Fibroblast of skin of right biceps (primary cell): ENCODE data around the gene GPR78.

Experiments used
- DNase-seq: peaks from one replicate; pipeline ENCODE4 v3.0.0-alpha.2; 2013

GPR78 gene, protein sequence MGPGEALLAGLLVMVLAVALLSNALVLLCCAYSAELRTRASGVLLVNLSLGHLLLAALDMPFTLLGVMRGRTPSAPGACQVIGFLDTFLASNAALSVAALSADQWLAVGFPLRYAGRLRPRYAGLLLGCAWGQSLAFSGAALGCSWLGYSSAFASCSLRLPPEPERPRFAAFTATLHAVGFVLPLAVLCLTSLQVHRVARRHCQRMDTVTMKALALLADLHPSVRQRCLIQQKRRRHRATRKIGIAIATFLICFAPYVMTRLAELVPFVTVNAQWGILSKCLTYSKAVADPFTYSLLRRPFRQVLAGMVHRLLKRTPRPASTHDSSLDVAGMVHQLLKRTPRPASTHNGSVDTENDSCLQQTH

DNA sequence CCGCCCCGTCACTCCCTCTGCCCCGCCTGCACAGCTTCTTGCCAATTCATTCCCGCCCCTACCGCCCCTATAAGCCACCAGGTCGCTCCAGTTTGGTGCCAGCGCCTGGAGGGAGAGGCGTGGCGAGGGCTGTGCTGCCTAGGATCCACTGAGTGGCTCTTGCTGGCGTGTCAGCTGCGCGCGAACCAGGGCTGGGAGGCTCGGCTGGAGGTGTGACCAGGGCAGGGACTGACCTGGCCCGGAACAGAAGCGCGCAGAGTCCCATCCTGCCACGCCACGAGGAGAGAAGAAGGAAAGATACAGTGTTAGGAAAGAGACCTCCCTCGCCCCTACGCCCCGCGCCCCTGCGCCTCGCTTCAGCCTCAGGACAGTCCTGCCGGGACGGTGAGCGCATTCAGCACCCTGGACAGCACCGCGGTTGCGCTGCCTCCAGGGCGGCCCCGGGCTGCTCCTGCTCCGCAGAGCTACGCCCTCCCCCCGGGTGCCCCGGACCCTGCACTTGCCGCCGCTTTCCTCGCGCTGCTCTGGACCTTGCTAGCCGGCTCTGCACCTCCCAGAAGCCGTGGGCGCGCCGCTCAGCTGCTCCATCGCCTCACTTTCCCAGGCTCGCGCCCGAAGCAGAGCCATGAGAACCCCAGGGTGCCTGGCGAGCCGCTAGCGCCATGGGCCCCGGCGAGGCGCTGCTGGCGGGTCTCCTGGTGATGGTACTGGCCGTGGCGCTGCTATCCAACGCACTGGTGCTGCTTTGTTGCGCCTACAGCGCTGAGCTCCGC is at the start of gene GPR78:
TSS of gene GPR78 (plus strand) at position 72 of the 773 bp plus-strand sequence. CDS start at position 663, 591 bp downstream.
- DNase-seq, result peak; percentile 48

DNA sequence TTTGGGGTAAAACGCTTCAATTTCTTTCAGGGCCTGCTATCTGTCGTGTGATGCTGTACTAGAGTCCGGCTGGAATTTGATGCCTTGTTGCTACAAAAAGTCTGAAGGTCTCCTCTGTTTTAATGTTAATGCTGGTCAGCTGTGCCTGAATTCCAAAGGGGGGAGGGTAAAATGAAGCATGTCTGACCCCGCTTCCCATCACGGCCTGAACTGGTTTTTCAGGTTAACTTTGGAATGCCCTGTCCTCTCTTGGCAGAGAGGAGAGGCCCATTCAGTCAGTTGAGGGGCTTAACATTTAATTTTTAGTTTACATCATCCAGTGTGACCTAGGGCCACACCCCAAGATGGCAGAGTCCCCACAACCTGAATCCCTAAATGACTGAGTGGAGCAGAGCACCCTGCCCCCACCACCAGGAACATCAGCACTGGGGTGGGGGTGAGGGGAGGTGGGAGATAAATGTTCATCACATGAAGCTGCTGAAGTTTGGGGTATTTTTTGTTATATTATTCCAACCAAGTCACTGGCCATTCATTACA is 47.9 kb upstream of the GPR78 start:
- DNase-seq, result no peak

DNA sequence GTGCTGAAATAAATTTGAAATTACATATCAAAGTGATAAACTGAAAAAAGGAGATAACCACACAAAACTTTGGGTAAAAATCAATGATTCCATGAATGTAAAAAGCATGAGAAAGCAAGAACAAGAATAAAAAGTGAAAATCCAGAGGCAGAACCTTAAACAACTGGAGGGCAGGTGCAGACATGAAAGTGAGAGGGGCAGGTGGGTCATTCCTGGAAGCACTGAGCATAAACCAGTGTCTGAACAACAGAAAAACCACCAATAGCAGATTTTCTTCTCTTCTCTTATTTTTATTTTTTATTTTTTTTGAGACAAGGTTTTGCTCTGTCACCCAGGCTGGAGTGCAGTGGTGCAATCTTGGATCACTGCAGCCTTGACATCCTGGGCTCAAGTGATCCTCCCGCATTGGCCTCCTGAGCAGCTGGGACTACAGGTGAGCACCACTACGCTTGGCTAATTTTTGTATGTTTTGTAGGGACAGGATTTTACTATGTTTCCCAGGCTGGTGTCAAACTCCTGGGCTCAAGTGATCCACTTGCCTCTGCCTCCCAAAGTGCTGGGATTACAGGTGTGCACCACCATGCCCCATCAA is 46.8 kb upstream of the GPR78 start:
- DNase-seq, result no peak

DNA sequence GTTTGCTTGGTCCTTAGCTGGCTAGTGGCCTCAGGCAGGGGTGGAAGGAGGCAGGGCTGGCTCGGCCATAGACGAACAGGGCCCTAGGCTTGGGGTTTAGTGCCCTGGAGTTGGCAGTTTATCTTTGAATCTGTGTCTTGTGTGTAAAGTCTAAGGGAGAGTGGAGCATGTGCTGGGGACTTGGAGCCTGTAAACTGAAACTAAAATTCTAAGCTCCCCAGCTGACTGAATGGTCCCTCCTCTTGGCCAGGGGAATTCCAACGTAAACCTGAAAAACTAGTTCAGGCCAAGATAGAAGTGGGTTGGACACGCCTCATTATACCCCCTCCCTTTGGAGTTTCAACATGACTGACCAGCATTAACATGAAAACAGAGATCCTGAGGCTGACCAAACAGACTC is 46.1 kb upstream of the GPR78 start:
- DNase-seq, result no peak

DNA sequence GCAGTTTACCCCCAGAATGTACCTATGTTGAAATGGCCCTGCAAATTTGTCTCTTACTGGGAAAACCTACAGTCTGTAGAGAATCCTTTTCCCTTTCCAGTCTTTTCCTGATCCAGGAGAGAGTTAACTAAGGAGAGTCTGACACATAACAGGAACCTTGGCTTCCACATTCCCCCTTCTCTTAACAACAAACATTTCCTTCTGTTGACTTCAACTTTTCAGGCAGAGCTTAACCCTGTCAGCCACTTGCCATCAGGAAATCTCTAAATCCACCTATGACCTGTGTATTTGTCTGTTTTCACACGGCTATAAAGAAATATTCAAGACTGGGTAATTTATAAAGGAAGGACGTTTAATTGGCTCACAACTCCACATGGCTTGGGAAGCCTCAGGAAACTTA is 45.6 kb upstream of the GPR78 start:
- DNase-seq, result no peak

DNA sequence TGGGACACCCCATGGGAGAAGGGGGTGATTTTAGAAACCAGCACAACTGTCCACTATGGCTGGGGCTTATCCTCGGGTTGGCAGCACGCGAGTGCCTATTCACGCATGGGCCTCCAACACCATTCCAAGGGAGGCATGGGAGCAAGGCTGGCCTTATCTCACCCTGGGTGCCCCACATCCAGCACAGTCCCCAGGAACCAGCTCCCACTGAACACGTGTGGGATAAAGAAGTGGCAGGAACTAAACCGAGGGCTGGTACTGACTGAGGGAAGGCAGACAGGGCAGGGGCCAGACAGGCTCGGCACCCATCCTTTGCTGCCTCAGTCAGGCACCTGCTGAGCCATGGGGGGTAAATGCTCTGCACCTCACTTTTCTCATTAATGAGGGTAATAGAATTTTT is 43.7 kb upstream of the GPR78 start:
- no peak for DNase-seq

DNA sequence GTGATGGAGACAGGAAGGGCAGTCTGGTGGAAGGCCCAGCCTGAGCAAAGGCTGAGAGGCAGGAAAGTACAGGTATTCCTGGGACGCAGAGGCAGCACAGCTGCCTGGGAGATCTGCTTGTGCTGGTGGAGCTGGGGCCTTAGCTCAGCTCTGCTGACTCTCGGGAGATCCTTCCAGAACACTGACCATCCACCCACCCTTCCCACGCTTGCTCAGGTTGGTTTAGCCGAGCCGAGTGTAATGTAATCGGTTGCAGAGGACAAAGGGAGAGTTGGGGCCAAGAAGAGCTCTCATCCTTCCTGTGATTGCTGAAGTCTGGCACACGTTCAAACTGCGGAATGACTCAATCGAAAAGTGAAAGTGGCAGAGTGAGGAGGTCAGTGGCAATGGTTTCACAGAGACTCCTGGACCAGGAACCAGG is 43.1 kb upstream of the GPR78 start:
- peak; percentile 71 for DNase-seq

DNA sequence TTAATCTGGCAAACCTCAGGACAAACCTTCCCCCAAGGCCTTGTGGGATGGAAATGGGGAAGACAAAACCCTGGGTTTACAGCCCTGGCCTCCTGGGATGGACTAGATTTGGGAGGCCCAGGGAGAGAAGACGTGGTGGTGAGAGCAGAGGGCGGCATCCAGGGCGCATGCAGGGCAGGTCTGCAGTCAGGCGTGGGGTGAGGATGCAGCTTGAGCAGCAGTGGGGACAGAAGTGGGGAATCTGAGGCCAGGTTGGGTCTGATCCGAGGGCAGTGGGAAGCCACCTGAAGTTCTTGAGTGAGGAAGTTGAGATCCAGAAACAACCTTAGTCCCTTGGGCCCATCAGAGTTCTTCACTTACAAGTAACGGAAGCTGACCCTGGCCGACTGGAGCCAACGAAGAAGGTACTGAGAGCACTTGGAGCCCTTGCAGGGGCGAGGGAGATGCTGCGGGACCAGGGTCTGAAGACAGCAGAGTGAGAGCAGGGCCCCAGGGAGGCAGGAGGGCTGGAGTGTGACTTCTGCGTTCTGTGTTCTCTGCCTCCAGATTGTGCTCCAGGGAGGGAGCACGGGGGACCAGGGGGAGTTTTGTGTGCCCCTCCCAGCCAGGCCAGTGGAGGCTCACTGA is 42.0 kb upstream of the GPR78 start:
- DNase-seq, result no peak

DNA sequence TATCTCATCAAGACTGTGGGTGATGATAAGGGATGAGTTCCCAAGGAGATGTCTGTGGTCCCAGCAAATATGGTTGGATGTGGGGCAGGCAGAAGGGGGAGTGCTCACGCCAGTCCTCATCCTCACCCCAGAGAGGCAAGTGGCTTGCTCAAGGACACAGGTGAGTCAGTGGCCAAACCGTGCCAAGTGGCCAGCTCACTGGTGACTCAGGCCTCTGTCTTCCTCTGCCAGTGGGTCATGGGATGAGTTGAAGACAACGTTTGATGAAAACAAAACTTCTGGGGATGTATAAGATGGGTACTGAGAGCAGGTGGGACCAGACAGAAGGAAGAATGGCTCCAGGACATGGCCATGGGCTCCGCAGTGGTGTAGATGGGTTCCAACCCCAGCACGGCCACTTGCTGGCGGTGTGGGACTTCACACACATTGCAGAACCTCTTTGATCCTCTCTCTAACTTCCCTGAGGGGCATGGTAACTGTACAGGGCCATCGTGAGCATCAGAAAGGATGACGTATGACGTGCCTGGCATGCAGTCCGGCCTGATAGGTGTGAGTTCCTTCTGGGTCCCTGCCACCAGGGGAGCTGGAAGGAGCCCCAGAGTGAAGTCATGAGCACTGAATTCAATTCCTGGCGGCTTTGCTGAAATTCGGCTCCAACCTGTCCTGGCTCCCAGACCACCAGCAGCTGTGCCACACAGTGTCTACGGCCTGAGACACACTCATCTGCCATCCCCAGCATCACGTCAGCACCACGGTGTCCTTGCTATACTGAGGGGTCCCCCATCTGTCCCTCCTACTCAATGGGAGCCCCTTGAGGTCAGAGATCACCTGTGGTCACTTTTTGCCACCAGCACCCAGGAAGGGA is 41.3 kb upstream of the GPR78 start:
- peak; percentile 45 for DNase-seq

DNA sequence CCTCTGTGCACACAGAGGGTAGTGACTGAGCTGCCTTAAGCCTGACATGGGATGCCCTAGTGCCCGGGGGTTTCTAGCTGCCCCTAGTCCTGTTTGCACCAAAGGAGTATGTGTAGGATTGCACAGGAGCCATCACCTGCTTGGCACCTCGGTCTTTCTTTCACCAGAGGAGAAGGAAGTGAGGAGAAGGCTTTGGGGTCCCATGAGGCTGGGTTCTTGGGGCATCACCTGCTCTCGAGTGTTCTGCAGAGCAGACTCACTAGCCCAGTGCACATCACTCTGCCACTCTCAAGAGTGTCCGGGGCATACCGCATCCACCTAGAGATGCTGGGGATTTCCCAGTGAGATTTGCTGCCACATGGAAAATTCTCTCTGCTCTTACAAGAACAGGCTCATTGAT is 40.5 kb upstream of the GPR78 start:
- no peak for DNase-seq

DNA sequence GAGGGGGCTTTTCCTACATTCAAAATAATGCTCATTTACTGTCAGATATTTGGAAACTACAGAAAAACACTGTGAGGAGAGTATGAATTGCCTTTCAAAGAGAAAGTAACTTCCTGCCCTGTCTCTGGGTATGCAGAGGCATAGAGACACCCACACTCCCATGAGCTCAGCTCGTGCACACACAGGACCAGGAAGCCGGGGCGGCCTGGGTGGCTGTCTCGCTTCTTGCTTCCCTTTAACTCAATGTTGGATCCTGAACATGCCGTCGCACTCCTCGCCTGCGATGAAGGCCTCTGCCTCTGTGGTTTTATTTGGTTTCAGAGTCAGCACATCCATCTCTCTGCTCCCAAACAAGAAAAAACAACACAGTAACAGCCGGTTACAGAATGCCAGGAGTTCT is 40.1 kb upstream of the GPR78 start:
- DNase-seq, result no peak

DNA sequence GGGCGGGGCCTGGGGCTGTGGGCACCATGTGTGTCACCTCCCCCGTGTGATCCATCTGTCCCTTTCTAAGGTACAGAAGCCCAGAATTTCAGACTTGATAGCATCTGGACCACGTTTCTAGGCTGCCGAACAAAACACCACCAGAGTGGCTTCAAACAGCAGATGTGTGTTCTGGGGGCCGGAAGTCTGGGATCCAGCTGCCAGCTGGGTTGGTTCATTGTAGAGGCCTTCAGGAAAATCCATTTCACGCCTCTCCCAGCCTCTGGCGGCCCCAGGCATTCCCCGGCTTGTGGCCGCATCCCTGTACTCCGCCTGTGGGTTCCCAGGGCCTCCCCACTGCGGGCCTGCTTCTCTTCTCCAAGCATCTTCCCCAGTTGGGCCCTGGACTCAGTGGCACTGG is 39.6 kb upstream of the GPR78 start:
- DNase-seq, result no peak

DNA sequence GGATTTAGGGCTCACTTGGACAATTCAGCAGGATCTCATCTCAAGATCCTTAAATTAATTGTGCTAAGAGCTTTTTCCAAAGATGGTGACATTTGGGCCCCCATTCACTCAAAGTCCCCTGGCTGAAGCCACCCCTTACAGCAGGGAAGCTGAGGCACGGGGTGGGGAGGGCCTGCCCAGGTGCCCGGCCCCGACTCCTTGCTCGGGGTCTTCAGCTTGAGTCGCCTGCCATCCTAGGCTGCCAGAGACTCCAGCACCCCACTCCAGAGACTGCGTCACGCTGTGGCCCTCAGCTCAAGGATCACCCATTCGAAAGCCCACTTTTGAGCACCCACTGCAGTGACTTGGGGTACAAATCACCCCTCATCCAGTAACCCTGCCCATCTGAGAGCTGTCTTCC is 39.2 kb upstream of the GPR78 start:
- no peak for DNase-seq

DNA sequence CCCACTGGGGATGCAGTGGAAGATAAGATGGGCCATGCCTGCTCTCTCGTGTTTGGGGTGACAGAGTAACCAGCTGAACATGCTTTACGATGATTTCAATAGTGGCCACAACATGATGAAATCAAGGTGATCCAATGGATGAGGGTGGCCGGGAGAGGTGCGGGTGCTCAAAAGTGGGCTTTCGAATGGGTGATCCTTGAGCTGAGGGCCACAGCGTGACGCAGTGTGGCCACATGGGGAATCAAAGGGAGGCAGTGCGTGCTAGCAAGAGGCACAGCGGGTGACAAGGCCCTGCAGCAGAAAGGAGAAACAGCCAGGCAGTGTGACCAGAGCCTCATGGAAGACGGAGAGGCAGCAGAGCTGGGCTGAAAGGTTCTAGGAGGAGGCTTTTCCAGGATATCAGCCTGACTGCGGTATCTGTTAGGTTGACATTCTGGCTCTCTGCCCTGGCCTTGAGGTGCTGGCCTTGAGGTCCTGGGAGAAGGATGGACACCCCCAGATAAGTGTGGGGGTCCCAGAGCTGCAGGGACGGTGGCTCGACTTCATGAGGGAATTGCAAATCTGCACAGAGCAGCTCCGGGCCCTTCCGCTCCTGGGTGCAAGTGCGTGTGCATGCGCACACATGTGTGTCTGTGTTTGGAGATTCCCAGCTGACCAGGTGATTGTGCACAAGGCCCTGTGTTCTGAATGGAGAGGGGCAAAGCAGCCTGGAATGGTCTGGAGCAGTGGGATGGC is 38.0 kb upstream of the GPR78 start:
- DNase-seq, result no peak

DNA sequence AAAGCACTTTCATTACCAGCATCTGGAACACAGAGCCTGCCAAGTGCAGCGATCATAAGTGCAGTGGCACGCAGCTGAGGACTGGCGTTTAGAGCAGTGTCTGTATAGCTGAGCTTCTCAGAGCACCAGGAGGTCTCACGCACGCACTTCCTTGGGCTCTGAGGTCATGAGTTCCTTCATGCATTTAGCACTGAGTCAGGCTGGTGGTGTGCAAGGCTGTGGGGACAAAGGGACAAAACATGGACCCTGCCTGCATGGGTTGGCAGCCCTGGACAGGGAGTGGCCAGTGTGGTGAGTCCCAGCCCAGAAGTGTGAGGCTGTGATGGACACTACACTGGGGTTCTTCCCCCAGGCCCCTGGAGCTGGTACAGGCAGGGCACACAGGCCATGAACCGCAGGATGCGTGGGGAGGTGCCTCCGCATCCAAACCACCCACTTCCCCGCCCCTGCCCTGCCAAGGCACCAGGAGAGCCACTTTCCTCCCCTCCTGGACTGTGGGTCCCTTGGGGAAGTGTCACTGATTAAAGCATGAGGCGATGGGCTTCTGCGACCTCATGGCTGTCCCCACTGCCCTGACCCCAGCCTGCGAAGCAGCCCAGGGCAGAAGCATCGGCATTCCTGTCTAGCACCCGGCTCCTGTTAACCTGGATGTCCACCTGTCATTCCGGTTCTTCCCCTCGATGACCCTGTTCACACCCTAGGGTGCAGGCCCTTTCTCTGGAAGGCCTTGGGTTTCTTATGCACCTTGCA is 37.2 kb upstream of the GPR78 start:
- peak; percentile 11 for DNase-seq

DNA sequence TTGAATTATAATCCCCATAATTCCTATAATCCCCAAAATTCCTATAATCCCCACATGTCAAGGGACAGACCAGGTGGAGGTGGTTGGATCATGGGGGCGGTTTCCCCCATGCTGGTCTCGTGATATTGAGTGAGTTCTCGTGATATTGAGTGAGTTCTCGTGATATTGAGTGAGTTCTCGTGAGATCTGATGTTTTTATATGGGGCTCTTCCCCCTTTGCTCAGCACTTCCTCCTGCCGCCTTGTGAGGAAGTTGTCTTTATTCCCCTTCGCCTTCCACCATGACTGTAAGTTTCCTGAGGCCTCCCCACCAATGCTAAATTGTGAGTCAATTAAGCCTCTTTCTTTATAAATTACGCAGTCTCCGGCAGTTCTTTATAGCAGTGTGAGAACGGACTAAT is 36.6 kb upstream of the GPR78 start:
- DNase-seq, result no peak

DNA sequence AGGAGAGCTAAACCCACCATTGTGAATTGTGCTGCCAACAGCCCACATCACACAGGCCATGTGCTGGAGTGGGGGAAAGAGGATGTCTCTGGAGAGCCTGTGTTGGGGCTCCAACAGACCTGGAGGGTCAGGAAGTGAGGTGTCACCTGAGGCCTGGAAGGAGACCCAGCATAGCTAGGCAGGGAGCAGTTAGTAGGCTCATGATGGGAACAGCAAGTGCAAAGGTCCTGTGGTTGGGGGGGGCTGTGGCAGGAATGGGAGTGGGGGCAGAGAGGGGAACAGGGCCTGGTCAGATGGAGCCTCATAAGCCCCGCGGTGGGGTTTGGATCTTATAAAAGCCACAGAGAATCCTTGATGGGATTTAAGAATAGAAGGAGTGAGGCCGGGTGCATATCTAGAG is 35.9 kb upstream of the GPR78 start:
- DNase-seq, result no peak

DNA sequence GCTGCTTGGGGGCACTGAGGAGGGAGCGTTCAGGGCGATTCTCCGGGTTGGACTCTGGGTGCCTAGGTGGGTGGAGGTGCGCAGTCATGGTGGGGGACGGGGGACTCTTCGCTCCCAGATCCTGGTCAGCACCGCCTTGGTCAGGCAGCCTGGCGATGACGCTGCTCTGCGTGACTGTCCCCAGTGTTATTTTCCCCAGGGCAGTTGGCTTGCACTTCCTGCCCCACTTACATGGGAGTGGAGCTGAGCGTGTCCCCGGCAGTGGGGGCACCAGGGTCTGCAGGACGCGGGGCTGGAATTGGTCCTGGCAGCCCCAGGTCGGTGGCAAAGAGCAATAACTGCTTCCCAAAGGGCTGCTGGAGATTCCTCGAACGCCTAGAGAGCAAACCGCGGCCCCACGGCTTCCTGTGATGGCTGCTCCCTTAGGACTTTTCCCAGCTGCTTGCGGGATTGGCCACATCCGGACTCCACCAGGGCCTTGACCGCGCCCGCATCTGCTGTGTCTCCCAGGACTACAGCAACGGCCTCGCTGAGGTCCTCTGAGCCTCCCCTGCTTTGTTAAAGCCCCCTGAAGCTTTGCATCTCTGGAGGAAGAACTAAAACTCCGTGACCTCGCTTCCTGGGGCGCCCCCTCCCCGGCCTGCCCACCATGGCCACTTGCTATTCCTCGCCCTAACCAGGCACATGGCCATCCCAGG is 35.3 kb upstream of the GPR78 start:
- peak; percentile 22 for DNase-seq

DNA sequence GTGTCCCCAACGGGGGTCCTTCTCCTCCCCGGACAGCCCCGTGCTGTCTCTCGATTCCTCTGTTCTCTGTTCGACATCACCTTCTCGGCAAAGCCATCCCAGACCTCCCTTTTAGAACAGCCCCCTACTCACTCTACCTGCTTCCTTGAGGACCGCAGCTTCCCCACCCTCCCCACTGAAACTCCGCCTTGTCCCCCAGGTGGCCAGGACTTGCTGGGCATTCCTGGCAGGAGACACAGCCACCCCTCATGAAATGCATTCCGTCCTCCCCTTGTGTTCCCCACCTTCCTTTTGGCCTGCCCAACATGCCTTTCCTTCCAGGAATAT is 34.8 kb upstream of the GPR78 start:
- DNase-seq, result no peak

DNA sequence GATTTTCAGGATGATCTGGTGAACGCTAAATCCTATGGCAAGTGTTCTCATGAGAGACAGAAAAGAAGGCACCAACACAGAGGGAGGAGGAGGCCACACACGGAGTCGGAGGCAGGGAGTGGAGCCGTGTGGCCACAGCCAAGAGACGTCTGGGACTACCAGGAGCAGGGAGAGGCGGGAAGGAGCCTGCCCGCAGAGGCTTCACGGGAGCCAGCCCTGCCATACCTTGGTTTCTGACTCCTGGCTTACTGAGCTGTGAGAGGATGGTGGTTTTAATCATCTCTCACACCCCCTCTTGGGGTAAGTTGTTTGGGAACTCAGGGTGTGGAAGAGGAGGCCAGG is 33.5 kb upstream of the GPR78 start:
- no peak for DNase-seq
